HAP-1 (cell line): Measurements from ENCODE around the gene SHOX.
"Not testable (repeated sequence)": the region's sequence is repeated elsewhere in the genome, so short reads cannot be mapped to it uniquely, and the experiment has no call there.

Experiments used
- DNase-seq, 2 experiments: peaks; one replicate each; pipeline ENCODE4 v3.0.0-alpha.2; 2016 to 2020; ENCODE audit warnings: low spot score in 2 of 2
- H3K27me3 ChIP-seq: fragments of 250-450 bp; sonication (Bioruptor Pico); 2 replicates; pipeline ENCODE4 v1.5.1; 2020; ENCODE audit warnings: low read depth, mild to moderate bottlenecking, moderate library complexity
- H3K36me3 ChIP-seq: fragments of 250-450 bp; sonication (Bioruptor Pico); replicated peaks from 2 replicates; pipeline ENCODE4 v1.5.1; 2020; ENCODE audit warnings: mild to moderate bottlenecking
- H3K4me1 ChIP-seq: fragments of 250-450 bp; sonication (Bioruptor Pico); 2 replicates; pipeline ENCODE4 v1.5.1; 2020; ENCODE audit warnings: mild to moderate bottlenecking
- H3K4me3 ChIP-seq: fragments of 250-450 bp; sonication (Bioruptor Pico); 2 replicates; pipeline ENCODE4 v1.5.1; 2020; ENCODE audit warnings: mild to moderate bottlenecking, moderate library complexity
- H3K9me3 ChIP-seq: fragments of 250-450 bp; sonication (Bioruptor Pico); 2 replicates; pipeline ENCODE4 v1.5.1; 2020; ENCODE audit warnings: mild to moderate bottlenecking, moderate library complexity
- in situ Hi-C: fragments of 300-500 bp; cut with MboI; formaldehyde crosslinking; loops from 3 replicates; pipeline ENCODE4 v1.14.3; 2020; ENCODE audit warnings: low sequenced_read_pairs, inconsistent platforms, mixed read lengths

SHOX gene

GRCh38 chrX:651922-652321 lies 21.3 kb downstream of the SHOX start:
- H3K9me3 ChIP-seq, in situ Hi-C loops, H3K36me3 ChIP-seq, H3K4me3 ChIP-seq, H3K4me1 ChIP-seq, DNase-seq, H3K27me3 ChIP-seq: not testable (repeated sequence)

- no peaks in the 10 kb centered on the region for H3K9me3 ChIP-seq
- DNase-seq: no peak
- H3K4me3 ChIP-seq: no peak overlapping the region
- no peaks in the 10 kb centered on the region for H3K4me1 ChIP-seq
- no peaks in the 10 kb centered on the region for H3K27me3 ChIP-seq
- in situ Hi-C loops: no loop called here
- no peaks in the 10 kb centered on the region for H3K36me3 ChIP-seq
Observed at GRCh38 chrX:652341-652741, 21.8 kb downstream of the SHOX start.

- H3K27me3 ChIP-seq: no peaks in the 10 kb centered on the region
- H3K4me1 ChIP-seq: no peaks in the 10 kb centered on the region
- H3K36me3 ChIP-seq: no peaks in the 10 kb centered on the region
- H3K9me3 ChIP-seq: no peaks in the 10 kb centered on the region
- H3K4me3 ChIP-seq: no peak overlapping the region
- in situ Hi-C loops: no loop called here
- DNase-seq: no peak
Observed at GRCh38 chrX:653306-653705, 22.7 kb downstream of the SHOX start.

GRCh38 chrX:661154-661553 lies 30.6 kb downstream of the SHOX start:
- no peaks in the 10 kb centered on the region for H3K4me1 ChIP-seq
- H3K27me3 ChIP-seq: no peaks in the 10 kb centered on the region
- no peak for DNase-seq
- no peaks in the 10 kb centered on the region for H3K36me3 ChIP-seq
- no peak overlapping the region for H3K4me3 ChIP-seq
- in situ Hi-C loops: no loop called here
- 0 out of 2 replicates have a peak, but pooled peaks cover 2% of the 10 kb centered on the region for H3K9me3 ChIP-seq

GRCh38 chrX:662126-662525 lies 31.5 kb downstream of the SHOX start:
- no peak for DNase-seq
- Histone ChIP-seq H3K9me3 (0 out of 2 replicates have a peak, but pooled peaks cover 2% of the 10 kb centered on the region), H3K4me1 (no peaks in the 10 kb centered on the region), H3K36me3 (no peaks in the 10 kb centered on the region), H3K4me3 (no peak overlapping the region), H3K27me3 (no peaks in the 10 kb centered on the region)
- in situ Hi-C loops: no loop called here

GRCh38 chrX:663841-664240 lies 33.2 kb downstream of the SHOX start:
- in situ Hi-C loops: no loop called here

GRCh38 chrX:666762-667720 lies 36.5 kb downstream of the SHOX start:
- Histone ChIP-seq H3K27me3 (no peaks in the 10 kb centered on the region), H3K9me3 (no peaks in the 10 kb centered on the region), H3K4me1 (no peaks in the 10 kb centered on the region), H3K36me3 (no peaks in the 10 kb centered on the region), H3K4me3 (no peak overlapping the region)
- in situ Hi-C loops: no loop called here
- DNase-seq: no peak

More at GRCh38 chrX:663841-664240, 33.2 kb downstream of the SHOX start:
- H3K4me1 ChIP-seq: no peaks in the 10 kb centered on the region
- H3K4me3 ChIP-seq: no peak overlapping the region
- no peaks in the 10 kb centered on the region for H3K36me3 ChIP-seq
- no peaks in the 10 kb centered on the region for H3K27me3 ChIP-seq
- DNase-seq: no peak
- H3K9me3 ChIP-seq: 0 out of 2 replicates have a peak, but pooled peaks cover 2% of the 10 kb centered on the region

GRCh38 chrX:670645-671044 lies 40.1 kb downstream of the SHOX start:
- no peak overlapping the region for H3K4me3 ChIP-seq
- H3K4me1 ChIP-seq: no peaks in the 10 kb centered on the region
- in situ Hi-C loops: no loop called here
- no peaks in the 10 kb centered on the region for H3K36me3 ChIP-seq
- DNase-seq: no peak
- no peaks in the 10 kb centered on the region for H3K27me3 ChIP-seq
- no peaks in the 10 kb centered on the region for H3K9me3 ChIP-seq

GRCh38 chrX:672931-673330 lies 42.3 kb downstream of the SHOX start:
- Histone ChIP-seq H3K9me3 (no peaks in the 10 kb centered on the region), H3K36me3 (no peaks in the 10 kb centered on the region), H3K4me1 (no peaks in the 10 kb centered on the region), H3K4me3 (no peak overlapping the region), H3K27me3 (no peaks in the 10 kb centered on the region)
- in situ Hi-C loops: no loop called here
- no peak for DNase-seq

GRCh38 chrX:675279-675954 lies 44.8 kb downstream of the SHOX start:
- in situ Hi-C loops: no loop called here
- Histone ChIP-seq H3K36me3 (no peaks in the 10 kb centered on the region), H3K27me3 (no peaks in the 10 kb centered on the region), H3K4me3 (no peak overlapping the region), H3K4me1 (no peaks in the 10 kb centered on the region), H3K9me3 (no peaks in the 10 kb centered on the region)
- no peak for DNase-seq

- H3K9me3 ChIP-seq: peaks cover 1% of the 10 kb centered on the region; the same call in 1 of the 2 replicates
- H3K36me3 ChIP-seq: no peaks in the 10 kb centered on the region
- in situ Hi-C loops: no loop called here
- DNase-seq: no peak
- H3K4me3 ChIP-seq: no peak overlapping the region
- H3K27me3 ChIP-seq: no peaks in the 10 kb centered on the region
- no peaks in the 10 kb centered on the region for H3K4me1 ChIP-seq
Observed at GRCh38 chrX:675955-676295, 45.3 kb downstream of the SHOX start.

- in situ Hi-C loops: no loop called here
- no peaks in the 10 kb centered on the region for H3K36me3 ChIP-seq
- peaks cover 3% of the 10 kb centered on the region; the same call in 1 of the 2 replicates for H3K9me3 ChIP-seq
- H3K4me1 ChIP-seq: no peaks in the 10 kb centered on the region
- no peak for DNase-seq
- no peaks in the 10 kb centered on the region for H3K27me3 ChIP-seq
- no peak overlapping the region for H3K4me3 ChIP-seq
Observed at GRCh38 chrX:677376-677775, 46.8 kb downstream of the SHOX start.

GRCh38 chrX:679291-679979 lies 48.8 kb downstream of the SHOX start:
- DNase-seq: no peak
- Histone ChIP-seq H3K27me3 (no peaks in the 10 kb centered on the region), H3K36me3 (no peaks in the 10 kb centered on the region), H3K4me1 (no peaks in the 10 kb centered on the region), H3K9me3 (peaks cover 3% of the 10 kb centered on the region; the same call in 1 of the 2 replicates), H3K4me3 (no peak overlapping the region)
- in situ Hi-C loops: no loop called here

GRCh38 chrX:680062-680461 lies 49.5 kb downstream of the SHOX start:
- Histone ChIP-seq H3K4me3 (no peak overlapping the region), H3K4me1 (no peaks in the 10 kb centered on the region), H3K9me3 (peaks cover 3% of the 10 kb centered on the region; the same call in 1 of the 2 replicates), H3K36me3 (no peaks in the 10 kb centered on the region), H3K27me3 (no peaks in the 10 kb centered on the region)
- in situ Hi-C loops: no loop called here
- no peak for DNase-seq
